ENCODE measurements around the gene JMY. TPM values are rescaled to one million over a fixed set of nuclear protein-coding genes. Genes with fewer than 3 reads are reported as not detected.
"Not testable (repeated sequence)": the region's sequence is repeated elsewhere in the genome, so short reads cannot be mapped to it uniquely, and the experiment has no call there.

The JMY gene
- total RNA-seq, 1 donor from 2014 or later: 6.1 TPM

- intact Hi-C loops (cut with micrococcal nuclease): loop anchor here (1.0 to 10.0 kb wide), 9 partner anchors 252 to 1726 kb away; partner anchors contain the start of genes RASGRF2, SCAMP1, SERINC5 and TBCA
Measured at GRCh38 chr5:79236362-79236969, 535 bp downstream of the JMY start.

- intact Hi-C loops (cut with micrococcal nuclease): loop anchor here (1.0 to 10.0 kb wide), 11 partner anchors 104 to 1725 kb away; partner anchors contain the start of genes HOMER1, RASGRF2, SCAMP1 and SERINC5
Measured at GRCh38 chr5:79236970-79237739, 1.2 kb downstream of the JMY start.

- intact Hi-C loops (cut with micrococcal nuclease): loop anchor here (1.0 to 10.0 kb wide), 8 partner anchors 105 to 1724 kb away; partner anchors contain the start of genes HOMER1, RASGRF2, SCAMP1 and SERINC5
Measured at GRCh38 chr5:79237740-79238560, 2.0 kb downstream of the JMY start.

GRCh38 chr5:79240561-79240960 is 4.6 kb downstream of the JMY start:
- intact Hi-C loops (cut with micrococcal nuclease): loop anchor here (2.0 kb wide), 1 partner anchor 840 kb away; no protein-coding TSS in a partner anchor

GRCh38 chr5:79241535-79241979 is 5.6 kb downstream of the JMY start:
- intact Hi-C loops (cut with micrococcal nuclease): loop anchor here (2.0 kb wide), 1 partner anchor 839 kb away; no protein-coding TSS in a partner anchor

- intact Hi-C loops (cut with micrococcal nuclease): no loop called here
Measured at GRCh38 chr5:79242242-79243039, 6.5 kb downstream of the JMY start.

GRCh38 chr5:79243224-79243623 is 7.3 kb downstream of the JMY start:
- intact Hi-C loops (cut with micrococcal nuclease): no loop called here

- intact Hi-C loops (cut with micrococcal nuclease): not testable (repeated sequence)
Measured at GRCh38 chr5:79254067-79254466, 18.1 kb downstream of the JMY start.

- intact Hi-C loops (cut with micrococcal nuclease): no loop called here
Measured at GRCh38 chr5:79255786-79256557, 20.0 kb downstream of the JMY start.

- intact Hi-C loops (cut with micrococcal nuclease): no loop called here
Measured at GRCh38 chr5:79256563-79256962, 20.6 kb downstream of the JMY start.

GRCh38 chr5:79257314-79257713 is 21.4 kb downstream of the JMY start:
- intact Hi-C loops (cut with micrococcal nuclease): no loop called here

GRCh38 chr5:79258801-79259200 is 22.9 kb downstream of the JMY start:
- intact Hi-C loops (cut with micrococcal nuclease): no loop called here

- intact Hi-C loops (cut with micrococcal nuclease): no loop called here
Measured at GRCh38 chr5:79259383-79259782, 23.5 kb downstream of the JMY start.

- intact Hi-C loops (cut with micrococcal nuclease): no loop called here
Measured at GRCh38 chr5:79259810-79260209, 23.9 kb downstream of the JMY start.

- intact Hi-C loops (cut with micrococcal nuclease): no loop called here
Measured at GRCh38 chr5:79261897-79262296, 26.0 kb downstream of the JMY start.

- intact Hi-C loops (cut with micrococcal nuclease): no loop called here
Measured at GRCh38 chr5:79263290-79263689, 27.4 kb downstream of the JMY start.

- intact Hi-C loops (cut with micrococcal nuclease): no loop called here
Measured at GRCh38 chr5:79267180-79267579, 31.2 kb downstream of the JMY start.

- intact Hi-C loops (cut with micrococcal nuclease): no loop called here
Measured at GRCh38 chr5:79269733-79270166, 33.8 kb downstream of the JMY start.

GRCh38 chr5:79273341-79273740 is 37.4 kb downstream of the JMY start:
- intact Hi-C loops (cut with micrococcal nuclease): no loop called here

GRCh38 chr5:79284846-79285245 is 48.9 kb downstream of the JMY start:
- intact Hi-C loops (cut with micrococcal nuclease): no loop called here

Measured in T-helper 1 cell treated with Interleukin-12 subunit alpha and Interleukin-12 subunit beta and Interleukin-4 antibody, amounts not matched to agents 30 ng/mL and 1 ng/mL, for 36 hours (primary cell).